HepG2 (cell line): Measurements from ENCODE around the gene DCAF6. TPM values are rescaled to one million over a fixed set of nuclear protein-coding genes. Genes with fewer than 3 reads are reported as not detected.
A peak's percentile ranks its signal among the peaks of the same experiment; 100 is the strongest.

Experiments
- ATAC-seq: fragments of 200-7000 bp; cut with Tn5 transposase; 3 replicates; pipeline ENCODE4 v1.9.1; 2020; ENCODE audit warnings: mild to moderate bottlenecking, moderate library complexity
- BruUV-seq: library from RNA; stranded (reverse); fragments of 400-500 nt; replicated peaks from 2 replicates; lab custom pipeline; 2021; lab: Mats Ljungman, UMichigan
- CTCF ChIA-PET: fragments of 300-600 bp; formaldehyde crosslinking; extraction: SDS; loops from one replicate; lab custom pipeline; 2021; ENCODE audit warnings: low total read pairs, inconsistent platforms, low intra/inter-chr PET ratio; lab: Yijun Ruan, JAX
- POLR2A ChIA-PET: fragments of 350-600 bp; sonication (Branson Sonifier 250); formaldehyde crosslinking; loops from one replicate; lab custom pipeline; 2020; ENCODE audit warnings: antibody characterized with exemption, inconsistent platforms; lab: Yijun Ruan, JAX
- DNase-seq: peaks from one replicate; pipeline ENCODE4 v3.0.0-alpha.2; 2015; ENCODE audit warnings: low spot score
- FAIRE-seq: peaks from 3 replicates; lab custom pipeline; 2011; peaks lifted over from hg19 to GRCh38; lab: Jason Lieb, UNC
- H2AFZ ChIP-seq: one replicate; pipeline ENCODE4 v1.6.1; 2011; ENCODE audit warnings: low read length, inconsistent platforms
- H3K27ac ChIP-seq: fragments of 300-600 bp; 3 replicates; pipeline ENCODE4 v1.8.0; 2011; ENCODE audit warnings: mixed run types, mild to moderate bottlenecking, mixed read lengths, low read length, inconsistent platforms; ENCODE audit not compliant: insufficient read depth; ENCODE audit errors: extremely low read length
- H3K27me3 ChIP-seq, 2 experiments: fragments of 200-600 bp in 1 of 2; 2 replicates in 1 of 2; 3 replicates in 1 of 2; pipeline versions ENCODE4 v1.6.0 to v1.8.0; 2011; ENCODE audit warnings: low read length in 2 of 2, mild to moderate bottlenecking in 2 of 2, moderate library complexity in 2 of 2, inconsistent platforms in 1 of 2; ENCODE audit not compliant: insufficient read depth in 2 of 2, control insufficient read depth in 1 of 2
- H3K36me3 ChIP-seq, 2 experiments: fragments of 200-600 bp in 1 of 2; replicated peaks in 1 of 2; 2 replicates in 1 of 2; 3 replicates in 1 of 2; pipeline versions ENCODE4 v1.5.1 to v1.8.0; 2011; ENCODE audit warnings: low read length in 2 of 2, inconsistent platforms in 1 of 2; ENCODE audit not compliant: insufficient read depth in 2 of 2, control insufficient read depth in 1 of 2
- H3K4me1 ChIP-seq: 2 replicates; pipeline ENCODE4 v1.5.1; 2012; ENCODE audit warnings: low read length, inconsistent platforms; ENCODE audit not compliant: insufficient read depth
- H3K4me2 ChIP-seq: 2 replicates; pipeline ENCODE4 v1.6.0; 2011; ENCODE audit warnings: low read depth, low read length, inconsistent platforms
- H3K4me3 ChIP-seq, 3 experiments: fragments of 200-600 bp in 1 of 3; sonication (generic), shearing (Covaris generic) in 1 of 3; replicated peaks in 1 of 3; 2 replicates each; pipeline ENCODE4 v1.5.1; 2011 to 2016; ENCODE audit warnings: low read length in 3 of 3, inconsistent platforms in 2 of 3, low read depth in 2 of 3, mild to moderate bottlenecking in 2 of 3, control low read depth in 1 of 3, mixed read lengths in 1 of 3; ENCODE audit not compliant: insufficient read depth in 1 of 3
- H3K79me2 ChIP-seq: one replicate; pipeline ENCODE4 v1.6.1; 2011; ENCODE audit warnings: low read length, inconsistent platforms; ENCODE audit not compliant: insufficient read depth
- H3K9ac ChIP-seq: 2 replicates; pipeline ENCODE4 v1.6.0; 2011; ENCODE audit warnings: mild to moderate bottlenecking, low read depth, low read length, inconsistent platforms; ENCODE audit not compliant: insufficient read depth
- H3K9me3 ChIP-seq: 2 replicates; pipeline ENCODE4 v1.5.1; 2012; ENCODE audit warnings: mild to moderate bottlenecking, low read length
- H4K20me1 ChIP-seq: 2 replicates; pipeline ENCODE4 v1.6.0; 2011; ENCODE audit warnings: inconsistent platforms, mild to moderate bottlenecking, low read length, moderate library complexity; ENCODE audit not compliant: insufficient read depth
- SRF ChIP-seq: IDR thresholded peaks from 2 replicates; pipeline ENCODE4 v1.6.1; 2011; ENCODE audit warnings: mild to moderate bottlenecking, low read depth, low read length, moderate library complexity
- ZFYVE20 ChIP-seq: sonication (generic); formaldehyde crosslinking; IDR thresholded peaks from 2 replicates; pipeline ENCODE4 v1.8.0; 2023; ENCODE audit warnings: low read depth, mild to moderate bottlenecking, moderate library complexity, missing genetic modification reagents, borderline replicate concordance
- ZNF17 ChIP-seq: sonication (generic); formaldehyde crosslinking; IDR thresholded peaks from 2 replicates; pipeline ENCODE4 v1.5.0; 2020; ENCODE audit warnings: mild to moderate bottlenecking, missing genetic modification reagents
- ZNF317 ChIP-seq: sonication (generic); formaldehyde crosslinking; IDR thresholded peaks from 2 replicates; pipeline ENCODE4 v1.5.0; 2020; ENCODE audit warnings: mild to moderate bottlenecking, missing genetic modification reagents
- ZNF33B ChIP-seq: sonication (generic); formaldehyde crosslinking; IDR thresholded peaks from 2 replicates; pipeline ENCODE4 v1.5.1; 2020; ENCODE audit warnings: mild to moderate bottlenecking, missing genetic modification reagents
- WGBS: methylation state at CpG from one replicate; pipeline ENCODE4 v1.1.6; 2017; ENCODE audit warnings: low lambda C conversion rate; 5-methylcytosine and 5-hydroxymethylcytosine counted together
- in situ Hi-C: cut with HindIII; loops from 2 replicates; pipeline ENCODE4 v1.10.0; 2017; ENCODE audit warnings: low pct_unique_long_range_greater_than_20kb; ENCODE audit not compliant: extremely low pct_ligation_motif_present
- intact Hi-C: fragments of 100-400 bp; cut with micrococcal nuclease; formaldehyde crosslinking; loops from one replicate; pipeline ENCODE4 v1.10.0; 2022; ENCODE audit not compliant: unreplicated experiment
- polyA plus RNA-seq, 8 experiments: library from polyadenylated mRNA; depleted of rRNA in 3 of 8; stranded (reverse) in 7 of 8; unstranded in 1 of 8; fragments of >200 nt; fragmentation: Illumina TruSeq in 4 of 8; extraction: Trizol in 4 of 8; gene quantifications; 2 replicates each; pipeline versions ENCODE4 v1.2.1 to v1.2.3, GENCODE V29; 2011 to 2016; ENCODE audit warnings: low read depth in 4 of 8, missing spikeins in 1 of 8, mixed read lengths in 1 of 8; ENCODE audit not compliant: insufficient read depth in 1 of 8
- total RNA-seq, 5 experiments: library from RNA; depleted of rRNA; stranded (reverse); fragments of >200 nt; fragmentation: Illumina TruSeq; extraction: Trizol; gene quantifications; 2 replicates each; pipeline ENCODE4 v1.2.3, GENCODE V29; 2016; ENCODE audit warnings: low read depth in 1 of 5
- TF ChIP-seq, protein P1 (sequence below): sonication (generic); formaldehyde crosslinking; IDR thresholded peaks from 2 replicates; pipeline ENCODE4 v1.5.1; 2020; ENCODE audit warnings: missing genetic modification reagents, mild to moderate bottlenecking, borderline replicate concordance
- TF ChIP-seq, protein P2 (sequence below): sonication (generic); formaldehyde crosslinking; IDR thresholded peaks from 2 replicates; pipeline ENCODE4 v1.8.1; 2023; ENCODE audit warnings: mild to moderate bottlenecking, missing genetic modification reagents, borderline replicate concordance
- TF ChIP-seq, protein P3 (sequence below): sonication (generic); formaldehyde crosslinking; IDR thresholded peaks from 2 replicates; pipeline ENCODE4 v1.8.1; 2023; ENCODE audit warnings: mild to moderate bottlenecking, missing genetic modification reagents
- TF ChIP-seq, protein P4 (sequence below): sonication (generic); formaldehyde crosslinking; IDR thresholded peaks from 2 replicates; pipeline ENCODE4 v1.4.0; 2020; ENCODE audit warnings: mild to moderate bottlenecking, missing genetic modification reagents
- TF ChIP-seq, protein P5 (sequence below): sonication (generic); formaldehyde crosslinking; IDR thresholded peaks from 2 replicates; pipeline ENCODE4 v1.4.0; 2020; ENCODE audit warnings: missing genetic modification reagents, low read depth, mild to moderate bottlenecking, borderline replicate concordance

The DCAF6 gene
- total and polyA plus RNA-seq, 2 of the 13 experiments (the other 11 are each of a cell fraction or from before 2014, with no cell fraction given), result 24.7 to 33.7 TPM

DNA sequence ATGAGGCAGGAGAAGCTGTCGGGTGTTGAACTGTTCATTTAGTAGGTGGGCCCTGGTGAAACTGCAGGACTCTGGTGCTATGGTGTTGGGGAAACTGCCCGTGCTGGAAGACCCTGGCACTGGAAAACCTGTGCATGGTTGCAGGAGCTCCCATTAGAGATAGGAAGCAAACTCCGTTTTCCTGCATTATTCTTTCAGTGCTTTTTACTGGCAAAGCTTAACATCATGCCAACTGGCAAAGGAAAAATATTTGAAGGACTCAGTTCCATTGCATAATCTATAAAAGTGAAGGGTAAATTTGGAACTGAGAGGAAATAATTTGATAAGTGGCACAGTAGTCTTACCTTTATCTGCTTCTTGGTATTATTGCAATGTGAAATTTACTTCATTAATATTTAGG lies 32.1 kb downstream of the DCAF6 start (continued):
- TF ChIP-seq, protein P1, sequence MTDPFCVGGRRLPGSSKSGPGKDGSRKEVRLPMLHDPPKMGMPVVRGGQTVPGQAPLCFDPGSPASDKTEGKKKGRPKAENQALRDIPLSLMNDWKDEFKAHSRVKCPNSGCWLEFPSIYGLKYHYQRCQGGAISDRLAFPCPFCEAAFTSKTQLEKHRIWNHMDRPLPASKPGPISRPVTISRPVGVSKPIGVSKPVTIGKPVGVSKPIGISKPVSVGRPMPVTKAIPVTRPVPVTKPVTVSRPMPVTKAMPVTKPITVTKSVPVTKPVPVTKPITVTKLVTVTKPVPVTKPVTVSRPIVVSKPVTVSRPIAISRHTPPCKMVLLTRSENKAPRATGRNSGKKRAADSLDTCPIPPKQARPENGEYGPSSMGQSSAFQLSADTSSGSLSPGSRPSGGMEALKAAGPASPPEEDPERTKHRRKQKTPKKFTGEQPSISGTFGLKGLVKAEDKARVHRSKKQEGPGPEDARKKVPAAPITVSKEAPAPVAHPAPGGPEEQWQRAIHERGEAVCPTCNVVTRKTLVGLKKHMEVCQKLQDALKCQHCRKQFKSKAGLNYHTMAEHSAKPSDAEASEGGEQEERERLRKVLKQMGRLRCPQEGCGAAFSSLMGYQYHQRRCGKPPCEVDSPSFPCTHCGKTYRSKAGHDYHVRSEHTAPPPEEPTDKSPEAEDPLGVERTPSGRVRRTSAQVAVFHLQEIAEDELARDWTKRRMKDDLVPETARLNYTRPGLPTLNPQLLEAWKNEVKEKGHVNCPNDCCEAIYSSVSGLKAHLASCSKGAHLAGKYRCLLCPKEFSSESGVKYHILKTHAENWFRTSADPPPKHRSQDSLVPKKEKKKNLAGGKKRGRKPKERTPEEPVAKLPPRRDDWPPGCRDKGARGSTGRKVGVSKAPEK, result no peak
- TF ChIP-seq SRF, result no peak
- TF ChIP-seq, protein P2, sequence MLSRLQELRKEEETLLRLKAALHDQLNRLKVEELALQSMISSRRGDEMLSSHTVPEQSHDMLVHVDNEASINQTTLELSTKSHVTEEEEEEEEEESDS (CRISPR knock-in tag), result no peak

DNA sequence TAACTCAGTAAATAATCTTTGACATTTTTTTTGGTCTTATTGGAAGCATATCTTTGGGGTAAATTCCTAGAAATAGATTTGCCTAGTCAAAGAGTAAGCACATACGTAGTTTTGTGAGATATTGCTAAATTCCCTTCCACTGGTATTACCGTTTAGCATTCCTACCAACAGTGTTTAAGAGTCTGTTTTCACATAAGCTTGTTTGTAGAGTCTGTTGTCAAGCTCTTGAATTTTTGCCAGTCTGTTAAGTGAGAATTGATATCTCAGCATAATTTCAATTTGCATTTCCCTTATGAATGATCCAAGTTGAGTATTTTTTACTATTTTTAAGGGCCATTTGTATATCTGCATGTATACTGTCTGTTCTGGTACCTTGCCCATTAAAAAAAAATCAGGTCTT lies 37.3 kb downstream of the DCAF6 start:
- peaks cover 28% of the 10 kb centered on the region for H3K4me1 ChIP-seq
- H3K9me3 ChIP-seq, result no peaks in the 10 kb centered on the region
- in situ Hi-C loops (no loop called here), intact Hi-C loops (no loop called here)
- FAIRE-seq (no peak), DNase-seq (no peak), ATAC-seq (no peak)
- no peaks in the 10 kb centered on the region for H4K20me1 ChIP-seq
- no peak overlapping the region for H3K9ac ChIP-seq
- no peak overlapping the region for H3K4me3 ChIP-seq
- no TSS peak for BruUV-seq
- no peaks in the 10 kb centered on the region for H3K79me2 ChIP-seq
- no peak overlapping the region for H2AFZ ChIP-seq
- CTCF ChIA-PET, result no interaction called here
- POLR2A ChIA-PET, result no interaction called here
- no peaks in the 10 kb centered on the region for H3K27me3 ChIP-seq
- 82% methylated on average over 2 of the region's 2 CpGs for WGBS
- peaks cover 2 to 16% of the 10 kb centered on the region in 2 experiments; a peak in 3 of 5 replicates for H3K36me3 ChIP-seq
- H3K4me2 ChIP-seq, result no peak overlapping the region
- no peak overlapping the region for H3K27ac ChIP-seq
- TF ChIP-seq ZNF17 (CRISPR knock-in tag) (no peak), ZNF33B (CRISPR knock-in tag) (no peak), ZFYVE20 (CRISPR knock-in tag) (no peak), ZNF317 (peak; percentile 93)
- TF ChIP-seq, protein P3, sequence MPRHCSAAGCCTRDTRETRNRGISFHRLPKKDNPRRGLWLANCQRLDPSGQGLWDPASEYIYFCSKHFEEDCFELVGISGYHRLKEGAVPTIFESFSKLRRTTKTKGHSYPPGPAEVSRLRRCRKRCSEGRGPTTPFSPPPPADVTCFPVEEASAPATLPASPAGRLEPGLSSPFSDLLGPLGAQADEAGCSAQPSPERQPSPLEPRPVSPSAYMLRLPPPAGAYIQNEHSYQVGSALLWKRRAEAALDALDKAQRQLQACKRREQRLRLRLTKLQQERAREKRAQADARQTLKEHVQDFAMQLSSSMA (CRISPR knock-in tag), result no peak
- TF ChIP-seq, protein P4, sequence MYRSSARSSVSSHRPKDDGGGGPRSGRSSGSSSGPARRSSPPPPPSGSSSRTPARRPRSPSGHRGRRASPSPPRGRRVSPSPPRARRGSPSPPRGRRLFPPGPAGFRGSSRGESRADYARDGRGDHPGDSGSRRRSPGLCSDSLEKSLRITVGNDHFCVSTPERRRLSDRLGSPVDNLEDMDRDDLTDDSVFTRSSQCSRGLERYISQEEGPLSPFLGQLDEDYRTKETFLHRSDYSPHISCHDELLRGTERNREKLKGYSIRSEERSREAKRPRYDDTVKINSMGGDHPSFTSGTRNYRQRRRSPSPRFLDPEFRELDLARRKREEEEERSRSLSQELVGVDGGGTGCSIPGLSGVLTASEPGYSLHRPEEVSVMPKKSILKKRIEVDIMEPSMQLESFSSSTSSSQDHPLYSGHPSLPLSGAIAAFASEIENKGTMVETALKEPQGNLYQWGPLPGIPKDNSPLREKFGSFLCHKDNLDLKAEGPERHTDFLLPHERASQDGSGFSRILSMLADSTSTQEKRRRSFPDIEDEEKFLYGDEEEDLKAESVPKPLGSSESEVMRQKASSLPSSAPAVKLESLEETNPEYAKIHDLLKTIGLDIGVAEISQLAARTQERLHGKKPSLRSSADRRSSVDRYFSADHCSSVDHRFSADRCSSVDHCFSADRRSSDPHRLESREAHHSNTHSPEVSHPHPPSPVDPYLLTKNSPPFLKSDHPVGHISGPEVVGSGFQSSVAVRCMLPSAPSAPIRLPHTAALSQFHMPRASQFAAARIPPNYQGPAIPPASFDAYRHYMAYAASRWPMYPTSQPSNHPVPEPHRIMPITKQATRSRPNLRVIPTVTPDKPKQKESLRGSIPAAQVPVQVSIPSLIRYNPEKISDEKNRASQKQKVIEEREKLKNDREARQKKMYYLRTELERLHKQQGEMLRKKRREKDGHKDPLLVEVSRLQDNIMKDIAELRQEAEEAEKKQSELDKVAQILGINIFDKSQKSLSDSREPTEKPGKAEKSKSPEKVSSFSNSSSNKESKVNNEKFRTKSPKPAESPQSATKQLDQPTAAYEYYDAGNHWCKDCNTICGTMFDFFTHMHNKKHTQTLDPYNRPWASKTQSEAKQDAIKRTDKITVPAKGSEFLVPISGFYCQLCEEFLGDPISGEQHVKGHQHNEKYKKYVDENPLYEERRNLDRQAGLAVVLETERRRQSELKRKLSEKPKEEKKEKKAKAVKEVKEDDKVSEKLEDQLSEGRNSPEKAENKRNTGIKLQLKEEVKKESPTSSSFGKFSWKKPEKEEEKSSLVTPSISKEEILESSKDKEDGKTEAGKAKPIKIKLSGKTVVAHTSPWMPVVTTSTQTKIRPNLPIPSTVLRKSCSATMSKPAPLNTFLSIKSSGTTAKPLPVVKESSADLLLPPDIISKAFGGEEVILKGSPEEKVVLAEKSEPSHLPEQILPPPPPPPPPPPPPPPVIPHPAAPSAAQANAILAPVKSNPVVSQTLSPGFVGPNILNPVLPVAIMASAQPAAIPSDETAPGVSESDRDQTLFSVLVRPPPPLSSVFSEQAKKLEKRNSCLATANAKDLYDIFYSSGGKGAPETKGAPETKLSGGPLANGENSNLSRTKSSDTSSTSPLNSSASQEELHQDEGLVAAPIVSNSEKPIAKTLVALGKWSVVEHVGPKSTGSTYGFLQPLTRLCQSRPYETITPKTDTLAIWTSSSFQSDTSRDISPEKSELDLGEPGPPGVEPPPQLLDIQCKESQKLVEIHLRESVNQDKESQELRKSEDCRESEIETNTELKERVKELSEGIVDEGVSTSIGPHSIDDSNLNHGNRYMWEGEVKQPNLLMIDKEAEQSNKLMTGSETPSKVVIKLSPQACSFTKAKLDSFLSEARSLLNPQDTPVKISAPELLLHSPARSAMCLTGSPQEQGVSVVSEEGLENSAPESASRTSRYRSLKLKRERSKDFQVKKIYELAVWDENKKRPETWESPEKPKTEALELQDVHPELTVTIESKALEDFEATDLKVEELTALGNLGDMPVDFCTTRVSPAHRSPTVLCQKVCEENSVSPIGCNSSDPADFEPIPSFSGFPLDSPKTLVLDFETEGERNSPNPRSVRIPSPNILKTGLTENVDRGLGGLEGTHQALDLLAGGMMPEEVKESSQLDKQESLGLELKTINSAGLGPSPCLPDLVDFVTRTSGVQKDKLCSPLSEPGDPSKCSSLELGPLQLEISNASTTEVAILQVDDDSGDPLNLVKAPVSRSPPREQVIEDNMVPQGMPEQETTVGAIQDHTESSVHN (CRISPR knock-in tag), result no peak
- TF ChIP-seq, protein P5, sequence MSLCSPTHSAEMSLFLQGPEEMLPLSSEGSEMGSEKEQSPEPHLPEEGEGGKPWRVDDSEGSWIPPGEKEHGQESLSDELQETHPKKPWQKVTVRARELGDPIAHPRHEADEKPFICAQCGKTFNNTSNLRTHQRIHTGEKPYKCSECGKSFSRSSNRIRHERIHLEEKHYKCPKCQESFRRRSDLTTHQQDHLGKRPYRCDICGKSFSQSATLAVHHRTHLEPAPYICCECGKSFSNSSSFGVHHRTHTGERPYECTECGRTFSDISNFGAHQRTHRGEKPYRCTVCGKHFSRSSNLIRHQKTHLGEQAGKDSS (CRISPR knock-in tag), result no peak
